HepG2 (cell line): ENCODE data around the gene DCAF7. TPM values are rescaled to one million over a fixed set of nuclear protein-coding genes. Genes with fewer than 3 reads are reported as not detected.
A peak's percentile ranks its signal among the peaks of the same experiment; 100 is the strongest.

Experiments used
- EHMT2 ChIP-seq: fragments of 200-600 bp; sonication (generic); IDR thresholded peaks from 2 replicates; pipeline ENCODE4 v1.7.0; 2017; ENCODE audit warnings: antibody characterized with exemption, low read depth, low read length, borderline replicate concordance
- ELF4 ChIP-seq: sonication (generic); formaldehyde crosslinking; IDR thresholded peaks from 2 replicates; pipeline ENCODE4 v1.5.0; 2020; ENCODE audit warnings: missing genetic modification reagents, mild to moderate bottlenecking, moderate library complexity, borderline replicate concordance
- FOXJ3 ChIP-seq: sonication (generic); formaldehyde crosslinking; IDR thresholded peaks from 2 replicates; pipeline ENCODE4 v1.4.0; 2020; ENCODE audit warnings: missing genetic modification reagents, mild to moderate bottlenecking, borderline replicate concordance
- FOXK1 ChIP-seq: sonication (generic); formaldehyde crosslinking; IDR thresholded peaks from 2 replicates; pipeline ENCODE4 v1.4.0; 2020; ENCODE audit warnings: low read depth, missing genetic modification reagents, borderline replicate concordance
- RBM39 ChIP-seq: fragments of 200-400 bp; formaldehyde crosslinking; IDR thresholded peaks from one replicate; pipeline ENCODE4 v1.6.1; 2018; ENCODE audit warnings: antibody characterized with exemption, mild to moderate bottlenecking, low read depth, low read length; ENCODE audit not compliant: poor library complexity, severe bottlenecking
- SKIL ChIP-seq: sonication (generic); formaldehyde crosslinking; IDR thresholded peaks from 2 replicates; pipeline ENCODE4 v1.8.0; 2022; ENCODE audit warnings: missing genetic modification reagents, mild to moderate bottlenecking, moderate library complexity, borderline replicate concordance
- SOX5 ChIP-seq: IDR thresholded peaks from 2 replicates; pipeline ENCODE4 v1.6.1; 2016; ENCODE audit warnings: borderline replicate concordance
- STAG1 ChIP-seq: sonication (generic); formaldehyde crosslinking; IDR thresholded peaks from 2 replicates; pipeline ENCODE4 v1.4.0; 2020; ENCODE audit warnings: missing genetic modification reagents
- ZBTB3 ChIP-seq: sonication (generic); formaldehyde crosslinking; IDR thresholded peaks from 2 replicates; pipeline ENCODE4 v1.4.0; 2020; ENCODE audit warnings: low read depth, mild to moderate bottlenecking, moderate library complexity, missing genetic modification reagents, borderline replicate concordance
- ZNF335 ChIP-seq: sonication (generic); formaldehyde crosslinking; IDR thresholded peaks from 2 replicates; pipeline ENCODE4 v1.4.0; 2020; ENCODE audit warnings: missing genetic modification reagents
- polyA plus RNA-seq, 8 experiments: library from polyadenylated mRNA; depleted of rRNA in 3 of 8; stranded (reverse) in 7 of 8; unstranded in 1 of 8; fragments of >200 nt; fragmentation: Illumina TruSeq in 4 of 8; extraction: Trizol in 4 of 8; gene quantifications; 2 replicates each; pipeline versions ENCODE4 v1.2.1 to v1.2.3, GENCODE V29; 2011 to 2016; ENCODE audit warnings: low read depth in 4 of 8, missing spikeins in 1 of 8, mixed read lengths in 1 of 8; ENCODE audit not compliant: insufficient read depth in 1 of 8
- total RNA-seq, 5 experiments: library from RNA; depleted of rRNA; stranded (reverse); fragments of >200 nt; fragmentation: Illumina TruSeq; extraction: Trizol; gene quantifications; 2 replicates each; pipeline ENCODE4 v1.2.3, GENCODE V29; 2016; ENCODE audit warnings: low read depth in 1 of 5
- TF ChIP-seq, protein P1 (sequence below): sonication (generic); formaldehyde crosslinking; IDR thresholded peaks from 2 replicates; pipeline ENCODE4 v1.5.0; 2020; ENCODE audit warnings: mild to moderate bottlenecking, missing genetic modification reagents
- TF ChIP-seq, protein P2 (sequence below): sonication (generic); formaldehyde crosslinking; IDR thresholded peaks from 2 replicates; pipeline ENCODE4 v1.8.1; 2023; ENCODE audit warnings: mild to moderate bottlenecking, missing genetic modification reagents, borderline replicate concordance
- TF ChIP-seq, protein P3 (sequence below): sonication (generic); formaldehyde crosslinking; IDR thresholded peaks from 2 replicates; pipeline ENCODE4 v1.4.0; 2020; ENCODE audit warnings: missing genetic modification reagents

The DCAF7 gene
- total and polyA plus RNA-seq, 2 of the 13 experiments (the other 11 are each of a cell fraction or from before 2014, with no cell fraction given): 55.2 to 73.4 TPM

- TF ChIP-seq, protein P1, sequence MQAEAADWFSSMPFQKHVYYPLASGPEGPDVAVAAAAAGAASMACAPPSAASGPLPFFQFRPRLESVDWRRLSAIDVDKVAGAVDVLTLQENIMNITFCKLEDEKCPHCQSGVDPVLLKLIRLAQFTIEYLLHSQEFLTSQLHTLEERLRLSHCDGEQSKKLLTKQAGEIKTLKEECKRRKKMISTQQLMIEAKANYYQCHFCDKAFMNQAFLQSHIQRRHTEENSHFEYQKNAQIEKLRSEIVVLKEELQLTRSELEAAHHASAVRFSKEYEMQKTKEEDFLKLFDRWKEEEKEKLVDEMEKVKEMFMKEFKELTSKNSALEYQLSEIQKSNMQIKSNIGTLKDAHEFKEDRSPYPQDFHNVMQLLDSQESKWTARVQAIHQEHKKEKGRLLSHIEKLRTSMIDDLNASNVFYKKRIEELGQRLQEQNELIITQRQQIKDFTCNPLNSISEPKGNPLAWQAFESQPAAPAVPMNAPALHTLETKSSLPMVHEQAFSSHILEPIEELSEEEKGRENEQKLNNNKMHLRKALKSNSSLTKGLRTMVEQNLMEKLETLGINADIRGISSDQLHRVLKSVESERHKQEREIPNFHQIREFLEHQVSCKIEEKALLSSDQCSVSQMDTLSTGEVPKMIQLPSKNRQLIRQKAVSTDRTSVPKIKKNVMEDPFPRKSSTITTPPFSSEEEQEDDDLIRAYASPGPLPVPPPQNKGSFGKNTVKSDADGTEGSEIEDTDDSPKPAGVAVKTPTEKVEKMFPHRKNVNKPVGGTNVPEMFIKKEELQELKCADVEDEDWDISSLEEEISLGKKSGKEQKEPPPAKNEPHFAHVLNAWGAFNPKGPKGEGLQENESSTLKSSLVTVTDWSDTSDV (CRISPR knock-in tag): no peak
- TF ChIP-seq, protein P2, sequence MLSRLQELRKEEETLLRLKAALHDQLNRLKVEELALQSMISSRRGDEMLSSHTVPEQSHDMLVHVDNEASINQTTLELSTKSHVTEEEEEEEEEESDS (CRISPR knock-in tag): no peak
- TF ChIP-seq ZBTB3 (CRISPR knock-in tag) (no peak), FOXJ3 (CRISPR knock-in tag) (peak; percentile 84; the same call in 1 of the 2 replicates), EHMT2 (peak; percentile 94; the same call in 1 of the 2 replicates), FOXK1 (CRISPR knock-in tag) (peak; percentile 46; the same call in 1 of the 2 replicates), SKIL (CRISPR knock-in tag) (peak; percentile 77; the same call in 1 of the 2 replicates), ZNF335 (CRISPR knock-in tag) (peak; percentile 65; the same call in 1 of the 2 replicates), ELF4 (peak; percentile 54; the same call in 1 of the 2 replicates), STAG1 (peak; percentile 25; the same call in 1 of the 2 replicates), RBM39 (peak; percentile 59), SOX5 (CRISPR knock-in tag) (peak; percentile 90)
- TF ChIP-seq, protein P3, sequence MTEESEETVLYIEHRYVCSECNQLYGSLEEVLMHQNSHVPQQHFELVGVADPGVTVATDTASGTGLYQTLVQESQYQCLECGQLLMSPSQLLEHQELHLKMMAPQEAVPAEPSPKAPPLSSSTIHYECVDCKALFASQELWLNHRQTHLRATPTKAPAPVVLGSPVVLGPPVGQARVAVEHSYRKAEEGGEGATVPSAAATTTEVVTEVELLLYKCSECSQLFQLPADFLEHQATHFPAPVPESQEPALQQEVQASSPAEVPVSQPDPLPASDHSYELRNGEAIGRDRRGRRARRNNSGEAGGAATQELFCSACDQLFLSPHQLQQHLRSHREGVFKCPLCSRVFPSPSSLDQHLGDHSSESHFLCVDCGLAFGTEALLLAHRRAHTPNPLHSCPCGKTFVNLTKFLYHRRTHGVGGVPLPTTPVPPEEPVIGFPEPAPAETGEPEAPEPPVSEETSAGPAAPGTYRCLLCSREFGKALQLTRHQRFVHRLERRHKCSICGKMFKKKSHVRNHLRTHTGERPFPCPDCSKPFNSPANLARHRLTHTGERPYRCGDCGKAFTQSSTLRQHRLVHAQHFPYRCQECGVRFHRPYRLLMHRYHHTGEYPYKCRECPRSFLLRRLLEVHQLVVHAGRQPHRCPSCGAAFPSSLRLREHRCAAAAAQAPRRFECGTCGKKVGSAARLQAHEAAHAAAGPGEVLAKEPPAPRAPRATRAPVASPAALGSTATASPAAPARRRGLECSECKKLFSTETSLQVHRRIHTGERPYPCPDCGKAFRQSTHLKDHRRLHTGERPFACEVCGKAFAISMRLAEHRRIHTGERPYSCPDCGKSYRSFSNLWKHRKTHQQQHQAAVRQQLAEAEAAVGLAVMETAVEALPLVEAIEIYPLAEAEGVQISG (CRISPR knock-in tag): peak; percentile 87
Observed at GRCh38 chr17:63519972-63520882, 30.1 kb upstream of the DCAF7 start (continued).
